CD4-positive, CD25-positive, alpha-beta regulatory T cell (primary cell): ENCODE measurements around the gene CNTN2. TPM values are rescaled to one million over a fixed set of nuclear protein-coding genes. Genes with fewer than 3 reads are reported as not detected.

Experiments used
- ATAC-seq, 2 donors: fragments of 150-1000 bp; cut with Tn5 transposase; one replicate each; pipeline ENCODE4 v1.10.0; 2021; ENCODE audit warnings: low read depth in 2 of 2, moderate number of reproducible peaks in 2 of 2, moderate library complexity in 1 of 2
- DNase-seq, 3 donors: peaks; one replicate each; pipeline versions ENCODE4 v3.0.0 to v3.0.0-alpha.2; 2012 to 2022; ENCODE audit warnings: mixed read lengths in 1 of 3
- H3K27ac ChIP-seq: one replicate; pipeline ENCODE4 v1.7.0; 2013; ENCODE audit warnings: mild to moderate bottlenecking, low read length; ENCODE audit not compliant: insufficient read depth, poor library complexity, severe bottlenecking
- H3K27me3 ChIP-seq: one replicate; pipeline ENCODE4 v1.7.0; 2013; ENCODE audit warnings: low read length; ENCODE audit not compliant: control insufficient read depth, insufficient read depth
- H3K36me3 ChIP-seq: one replicate; pipeline ENCODE4 v1.7.0; 2013; ENCODE audit warnings: mild to moderate bottlenecking, low read length, moderate library complexity; ENCODE audit not compliant: control insufficient read depth, insufficient read depth
- H3K4me1 ChIP-seq: 2 replicates; pipeline ENCODE4 v1.7.0; 2013; ENCODE audit warnings: mild to moderate bottlenecking, low read length; ENCODE audit not compliant: insufficient read depth, control insufficient read depth, poor library complexity, severe bottlenecking
- H3K4me3 ChIP-seq: one replicate; pipeline ENCODE4 v1.7.0; 2013; ENCODE audit warnings: low read depth, mild to moderate bottlenecking, low read length, moderate library complexity
- H3K9me3 ChIP-seq, 2 experiments: 1 replicate in 1 of 2; 2 replicates in 1 of 2; pipeline ENCODE4 v1.7.0; 2013; ENCODE audit warnings: low read length in 2 of 2, mild to moderate bottlenecking in 1 of 2, moderate library complexity in 1 of 2; ENCODE audit not compliant: control insufficient read depth in 2 of 2
- H3K27ac Mint-ChIP-seq, 3 donors: one replicate each; pipeline ENCODE4 v1.8.0; 2020 to 2022; ENCODE audit warnings: mild to moderate bottlenecking in 3 of 3, mixed read lengths in 3 of 3, moderate library complexity in 2 of 3
- H3K27me3 Mint-ChIP-seq: one replicate; pipeline ENCODE4 v1.8.0; 2022; ENCODE audit warnings: mild to moderate bottlenecking, mixed read lengths
- H3K36me3 Mint-ChIP-seq: one replicate; pipeline ENCODE4 v1.8.0; 2020; ENCODE audit warnings: mixed read lengths
- H3K4me1 Mint-ChIP-seq, 4 donors: one replicate each; pipeline ENCODE4 v1.8.0; 2020 to 2022; ENCODE audit warnings: mixed read lengths in 4 of 4, mild to moderate bottlenecking in 1 of 4
- H3K4me3 Mint-ChIP-seq, 4 donors: one replicate each; pipeline ENCODE4 v1.8.0; 2020 to 2022; ENCODE audit warnings: mild to moderate bottlenecking in 4 of 4, mixed read lengths in 4 of 4, moderate library complexity in 3 of 4
- H3K9me3 Mint-ChIP-seq, 7 donors: one replicate each; pipeline ENCODE4 v1.8.0; 2020 to 2022; ENCODE audit warnings: mixed read lengths in 7 of 7, mild to moderate bottlenecking in 3 of 7, moderate library complexity in 2 of 7
- polyA plus RNA-seq, 4 donors: library from polyadenylated mRNA; unstranded; fragments of 300-500 nt; fragmentation: Illumina TruSeq; gene quantifications; one replicate each; pipeline ENCODE4 v1.2.3, GENCODE V29; 2021
- total RNA-seq: library from RNA; stranded (reverse); gene quantifications from one replicate; pipeline ENCODE4 v1.2.3, GENCODE V29; 2022

CNTN2 gene
- total and polyA plus RNA-seq, 5 donors from 2014 or later: not detected

GRCh38 chr1:205091043-205091740 is 48.2 kb downstream of the CNTN2 start:
- no peak for ATAC-seq
- no peak for DNase-seq
- Histone ChIP-seq H3K27me3 (no peaks in the 10 kb centered on the region), H3K4me1 (no peaks in the 10 kb centered on the region), H3K27ac (no peak overlapping the region), H3K36me3 (peaks cover 87% of the 10 kb centered on the region), H3K4me3 (no peak overlapping the region), H3K9me3 (no peaks in the 10 kb centered on the region)
- Mint-ChIP-seq H3K9me3 (no peaks in the 10 kb centered on the region), H3K27ac (no peak overlapping the region), H3K27me3 (no peaks in the 10 kb centered on the region), H3K4me3 (no peak overlapping the region), H3K36me3 (peaks cover 50% of the 10 kb centered on the region), H3K4me1 (peaks cover 0 to 4% (median 1%) of the 10 kb centered on the region in 4 donors)

DNA sequence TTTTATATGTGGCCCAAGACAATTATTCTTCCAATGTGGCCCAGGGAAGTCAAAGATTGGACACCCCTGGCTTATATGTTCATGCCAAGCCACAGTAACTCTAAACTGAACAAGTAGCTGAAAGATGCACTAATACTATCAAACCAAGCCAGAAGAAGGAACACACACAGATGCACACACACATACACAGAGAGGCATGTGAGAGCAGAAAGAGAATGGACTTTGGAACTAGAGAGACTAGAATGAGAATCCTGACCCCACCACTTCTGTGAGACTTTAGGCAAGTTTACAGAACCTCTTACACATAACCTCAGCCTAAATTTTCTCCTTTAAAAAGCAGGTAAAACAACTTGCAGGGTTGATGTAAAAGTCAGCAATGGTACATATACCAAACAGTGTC is 52.4 kb downstream of the CNTN2 start:
- H3K36me3 Mint-ChIP-seq: peaks cover 59% of the 10 kb centered on the region

GRCh38 chr1:205098242-205098641 is 55.2 kb downstream of the CNTN2 start:
- Mint-ChIP-seq H3K36me3 (peaks cover 64% of the 10 kb centered on the region), H3K9me3 (no peaks in the 10 kb centered on the region), H3K4me3 (no peak overlapping the region), H3K27ac (no peak overlapping the region), H3K27me3 (no peaks in the 10 kb centered on the region), H3K4me1 (peaks cover 0 to 5% (median 0%) of the 10 kb centered on the region in 4 donors)
- H3K36me3 ChIP-seq: peaks cover 90% of the 10 kb centered on the region
- no peaks in the 10 kb centered on the region for H3K4me1 ChIP-seq
- H3K27ac ChIP-seq: no peak overlapping the region
- no peaks in the 10 kb centered on the region for H3K9me3 ChIP-seq
- no peak overlapping the region for H3K4me3 ChIP-seq
- no peak for ATAC-seq
- no peaks in the 10 kb centered on the region for H3K27me3 ChIP-seq
- no peak for DNase-seq

More for the DNA sequence above, 52.4 kb downstream of the CNTN2 start:
- H3K27ac Mint-ChIP-seq: peak overlapping the region in 2 of 3 donors; percentile 0 to 24
- H3K4me3 Mint-ChIP-seq: no peak overlapping the region
- Histone ChIP-seq H3K27me3 (no peaks in the 10 kb centered on the region), H3K27ac (no peak overlapping the region), H3K4me3 (no peak overlapping the region), H3K9me3 (no peaks in the 10 kb centered on the region), H3K4me1 (no peaks in the 10 kb centered on the region), H3K36me3 (peaks cover 90% of the 10 kb centered on the region)
- ATAC-seq: no peak
- DNase-seq: no peak
- no peaks in the 10 kb centered on the region for H3K9me3 Mint-ChIP-seq
- H3K27me3 Mint-ChIP-seq: no peaks in the 10 kb centered on the region
- peaks cover 0 to 3% (median 0%) of the 10 kb centered on the region in 4 donors for H3K4me1 Mint-ChIP-seq

- Mint-ChIP-seq H3K4me1 (peaks cover 10 to 19% (median 12%) of the 10 kb centered on the region in 4 donors), H3K27me3 (no peaks in the 10 kb centered on the region), H3K36me3 (peaks cover 61% of the 10 kb centered on the region), H3K27ac (peak overlapping the region in 1 of 3 donors; percentile 26), H3K9me3 (no peaks in the 10 kb centered on the region), H3K4me3 (no peak overlapping the region)
- Histone ChIP-seq H3K4me3 (no peak overlapping the region), H3K36me3 (peaks cover 89% of the 10 kb centered on the region), H3K27me3 (no peaks in the 10 kb centered on the region), H3K4me1 (no peaks in the 10 kb centered on the region), H3K27ac (no peak overlapping the region), H3K9me3 (no peaks in the 10 kb centered on the region)
- no peak for DNase-seq
- no peak for ATAC-seq
Measured at GRCh38 chr1:205102404-205102803, 59.4 kb downstream of the CNTN2 start.

DNA sequence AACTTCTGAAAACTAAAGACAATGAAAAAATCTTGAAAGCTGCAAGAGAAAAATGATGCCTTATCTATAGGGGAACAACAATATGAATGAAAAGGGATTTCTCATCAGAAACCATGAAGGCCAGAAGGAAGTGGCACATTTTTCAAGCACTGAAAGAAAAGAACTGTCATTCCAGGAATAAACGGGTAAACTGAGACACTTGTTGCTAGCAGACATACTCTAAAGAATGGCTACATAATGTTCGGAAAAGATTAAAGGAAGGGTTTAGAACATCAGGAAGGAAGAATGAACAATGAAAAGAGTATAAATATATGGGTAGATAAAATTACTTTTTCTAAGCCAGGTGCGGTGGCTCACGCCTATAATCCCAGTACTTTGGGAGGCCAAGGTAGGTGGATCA is 64.3 kb downstream of the CNTN2 start:
- no peaks in the 10 kb centered on the region for H3K27me3 ChIP-seq
- no peak for ATAC-seq
- no peaks in the 10 kb centered on the region for H3K27me3 Mint-ChIP-seq
- no peak overlapping the region for H3K27ac Mint-ChIP-seq
- H3K9me3 Mint-ChIP-seq: no peaks in the 10 kb centered on the region
- peaks cover 69% of the 10 kb centered on the region for H3K36me3 ChIP-seq
- peaks cover 20 to 31% (median 22%) of the 10 kb centered on the region in 4 donors for H3K4me1 Mint-ChIP-seq
- no peak for DNase-seq
- H3K27ac ChIP-seq: no peak overlapping the region
- no peaks in the 10 kb centered on the region for H3K9me3 ChIP-seq
- H3K4me1 ChIP-seq: no peaks in the 10 kb centered on the region
- no peak overlapping the region for H3K4me3 Mint-ChIP-seq
- H3K4me3 ChIP-seq: no peak overlapping the region
- peaks cover 43% of the 10 kb centered on the region for H3K36me3 Mint-ChIP-seq

GRCh38 chr1:205108464-205108863 is 65.5 kb downstream of the CNTN2 start:
- H3K4me1 ChIP-seq: no peaks in the 10 kb centered on the region
- H3K9me3 Mint-ChIP-seq: no peaks in the 10 kb centered on the region
- no peak overlapping the region for H3K27ac ChIP-seq
- DNase-seq (no peak), ATAC-seq (no peak)
- H3K4me3 ChIP-seq: no peak overlapping the region
- peaks cover 20 to 31% (median 22%) of the 10 kb centered on the region in 4 donors for H3K4me1 Mint-ChIP-seq
- peaks cover 39% of the 10 kb centered on the region for H3K36me3 Mint-ChIP-seq
- no peaks in the 10 kb centered on the region for H3K9me3 ChIP-seq
- H3K4me3 Mint-ChIP-seq: no peak overlapping the region
- no peaks in the 10 kb centered on the region for H3K27me3 Mint-ChIP-seq
- no peak overlapping the region for H3K27ac Mint-ChIP-seq
- H3K27me3 ChIP-seq: no peaks in the 10 kb centered on the region
- peaks cover 69% of the 10 kb centered on the region for H3K36me3 ChIP-seq

- H3K27me3 ChIP-seq: no peaks in the 10 kb centered on the region
- no peak overlapping the region for H3K27ac ChIP-seq
- Mint-ChIP-seq H3K27ac (peak overlapping the region in 2 of 3 donors; percentile 4 to 77), H3K9me3 (no peaks in the 10 kb centered on the region), H3K4me1 (peaks cover 20 to 31% (median 22%) of the 10 kb centered on the region in 4 donors), H3K36me3 (peaks cover 32% of the 10 kb centered on the region), H3K27me3 (no peaks in the 10 kb centered on the region), H3K4me3 (no peak overlapping the region)
- DNase-seq (no peak), ATAC-seq (no peak)
- H3K4me1 ChIP-seq: no peaks in the 10 kb centered on the region
- no peaks in the 10 kb centered on the region for H3K9me3 ChIP-seq
- no peak overlapping the region for H3K4me3 ChIP-seq
- peaks cover 69% of the 10 kb centered on the region for H3K36me3 ChIP-seq
Measured at GRCh38 chr1:205109269-205109668, 66.3 kb downstream of the CNTN2 start.

GRCh38 chr1:205109711-205110110 is 66.7 kb downstream of the CNTN2 start:
- Mint-ChIP-seq H3K27ac (peak overlapping the region in 1 of 3 donors; percentile 16), H3K9me3 (no peaks in the 10 kb centered on the region), H3K4me3 (no peak overlapping the region), H3K27me3 (no peaks in the 10 kb centered on the region), H3K4me1 (peaks cover 20 to 31% (median 22%) of the 10 kb centered on the region in 4 donors), H3K36me3 (peaks cover 31% of the 10 kb centered on the region)
- Histone ChIP-seq H3K27ac (no peak overlapping the region), H3K27me3 (no peaks in the 10 kb centered on the region), H3K9me3 (no peaks in the 10 kb centered on the region), H3K36me3 (peaks cover 67% of the 10 kb centered on the region), H3K4me3 (no peak overlapping the region), H3K4me1 (no peaks in the 10 kb centered on the region)
- DNase-seq: no peak
- no peak for ATAC-seq
